NCI-H2227 (cell line): Measurements from ENCODE around the gene MKLN1.
A peak's percentile ranks its signal among the peaks of the same experiment; 100 is the strongest.
"Not testable (repeated sequence)": the region's sequence is repeated elsewhere in the genome, so short reads cannot be mapped to it uniquely, and the experiment has no call there.

Experiments used
- DNase-seq: peaks from one replicate; lab custom pipeline; 2025; ENCODE audit not compliant: unreplicated experiment; lab: John Stamatoyannopoulos, UW

Gene MKLN1

DNA sequence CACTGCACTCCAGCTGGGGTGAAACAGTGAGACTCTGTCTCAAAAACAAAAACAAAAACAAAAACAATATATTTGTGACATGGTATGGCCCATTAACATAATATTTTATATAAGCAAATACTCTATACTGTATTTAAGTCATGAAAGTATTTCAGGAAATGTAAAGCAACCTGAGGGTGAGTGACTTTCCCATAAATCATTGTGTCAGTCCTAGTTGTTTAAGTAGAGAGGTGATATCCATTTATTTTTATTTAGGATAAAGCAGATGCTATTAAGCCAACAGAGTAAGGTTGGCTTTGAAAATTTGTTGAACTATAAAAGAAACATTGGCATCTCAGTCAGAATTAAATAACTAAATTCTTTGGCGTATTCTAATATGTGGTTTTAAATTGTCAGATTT, 60.5 kb downstream of the MKLN1 start:
- DNase-seq: no peak

DNA sequence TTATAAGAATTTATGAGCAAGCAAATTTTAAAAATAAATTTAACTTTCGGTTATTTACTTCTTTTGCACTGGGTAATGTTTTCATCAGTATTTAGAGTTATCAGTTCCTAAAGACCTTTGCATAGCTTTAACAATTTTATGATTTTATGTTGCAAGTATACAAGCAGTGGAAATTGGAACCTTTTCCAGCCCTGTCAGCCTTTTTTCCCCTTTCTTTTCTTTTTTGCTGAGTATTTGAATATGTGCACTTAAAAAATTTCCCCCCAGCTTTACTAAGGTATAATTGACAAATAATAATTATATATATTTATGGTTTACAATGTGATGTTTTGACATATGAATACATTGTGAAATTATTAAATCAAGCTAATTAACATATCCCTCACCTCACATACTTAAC, 62.6 kb downstream of the MKLN1 start:
- no peak for DNase-seq

DNA sequence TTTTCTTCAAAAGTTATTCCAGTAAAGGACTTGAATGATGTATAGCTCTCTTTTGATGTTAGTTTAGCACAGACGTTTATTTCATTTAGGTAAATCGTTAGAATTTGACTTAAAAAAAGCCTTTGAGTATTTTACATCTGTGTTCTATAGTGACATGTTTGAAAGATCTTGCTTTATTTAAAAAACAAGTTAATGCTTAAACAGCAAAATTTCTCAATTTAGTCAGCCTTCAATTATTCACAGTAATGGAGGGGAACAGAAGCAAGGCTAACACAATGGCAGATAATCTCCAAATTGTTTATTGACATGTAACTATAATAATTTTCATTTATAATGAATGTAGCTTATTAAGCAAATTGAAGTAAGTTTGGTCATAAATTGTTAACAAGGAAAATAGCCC, 63.5 kb downstream of the MKLN1 start:
- DNase-seq: no peak

DNA sequence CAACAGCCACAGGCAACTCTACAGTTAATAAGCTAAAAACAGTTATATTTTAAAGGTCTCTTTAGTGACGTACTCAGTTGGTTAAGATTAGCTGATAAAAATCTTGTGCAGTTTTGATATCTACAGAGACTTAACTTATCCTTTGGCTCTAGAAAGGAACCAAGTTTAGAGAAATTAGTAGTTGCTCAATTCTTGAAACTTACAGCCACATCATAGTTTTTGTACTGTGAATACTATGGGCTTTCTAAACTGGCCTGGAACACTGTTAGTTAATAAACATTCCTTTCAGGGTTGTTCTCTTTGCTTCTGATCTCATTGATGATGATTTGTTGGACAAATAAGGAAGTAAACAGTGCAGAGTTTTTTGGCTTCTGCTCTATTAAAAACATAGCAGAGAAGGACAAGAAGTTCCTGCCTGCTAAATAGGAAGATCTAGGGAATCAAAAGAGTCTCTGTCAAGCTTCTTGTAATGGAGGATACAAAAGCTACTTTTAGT, 73.1 kb downstream of the MKLN1 start:
- DNase-seq: no peak

DNA sequence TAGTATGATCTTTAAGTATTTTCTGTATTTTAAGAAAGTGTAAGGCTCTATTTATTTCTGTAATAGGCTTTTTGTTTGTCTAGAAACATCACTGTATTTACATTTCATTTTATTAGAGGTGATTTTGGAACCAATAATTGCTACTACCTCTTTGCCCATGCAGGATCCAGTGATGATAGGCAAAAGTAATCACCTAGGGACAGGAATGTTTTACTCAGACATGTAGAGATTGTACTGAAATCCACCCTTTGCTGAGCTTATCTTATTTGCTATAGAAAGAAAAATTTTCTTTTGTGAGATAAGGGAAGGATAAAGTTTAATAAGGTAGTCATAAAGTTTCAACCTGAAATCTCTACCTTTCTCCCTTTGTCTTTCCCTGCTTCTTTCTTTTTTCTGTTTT, 73.5 kb downstream of the MKLN1 start:
- no peak for DNase-seq

DNA sequence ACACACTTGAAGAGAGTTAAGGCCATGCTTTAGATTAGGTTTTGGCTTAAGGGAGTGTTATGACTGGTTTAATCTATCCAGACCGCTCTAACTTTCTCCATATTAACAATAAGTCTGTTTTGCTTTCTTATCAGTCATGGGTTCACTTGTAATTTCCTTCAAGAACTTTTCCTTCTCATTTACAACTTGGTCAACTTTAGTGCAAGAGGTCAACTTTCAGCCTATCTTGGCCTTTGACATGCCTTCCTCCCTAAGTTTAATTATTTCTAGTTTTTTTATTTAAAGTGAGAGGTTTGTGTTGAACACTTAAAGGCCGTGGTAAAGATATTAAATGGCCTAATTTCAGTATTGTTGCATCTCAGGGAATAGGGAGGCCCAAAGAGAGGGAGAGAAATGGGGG, 75.6 kb downstream of the MKLN1 start:
- DNase-seq: no peak

DNA sequence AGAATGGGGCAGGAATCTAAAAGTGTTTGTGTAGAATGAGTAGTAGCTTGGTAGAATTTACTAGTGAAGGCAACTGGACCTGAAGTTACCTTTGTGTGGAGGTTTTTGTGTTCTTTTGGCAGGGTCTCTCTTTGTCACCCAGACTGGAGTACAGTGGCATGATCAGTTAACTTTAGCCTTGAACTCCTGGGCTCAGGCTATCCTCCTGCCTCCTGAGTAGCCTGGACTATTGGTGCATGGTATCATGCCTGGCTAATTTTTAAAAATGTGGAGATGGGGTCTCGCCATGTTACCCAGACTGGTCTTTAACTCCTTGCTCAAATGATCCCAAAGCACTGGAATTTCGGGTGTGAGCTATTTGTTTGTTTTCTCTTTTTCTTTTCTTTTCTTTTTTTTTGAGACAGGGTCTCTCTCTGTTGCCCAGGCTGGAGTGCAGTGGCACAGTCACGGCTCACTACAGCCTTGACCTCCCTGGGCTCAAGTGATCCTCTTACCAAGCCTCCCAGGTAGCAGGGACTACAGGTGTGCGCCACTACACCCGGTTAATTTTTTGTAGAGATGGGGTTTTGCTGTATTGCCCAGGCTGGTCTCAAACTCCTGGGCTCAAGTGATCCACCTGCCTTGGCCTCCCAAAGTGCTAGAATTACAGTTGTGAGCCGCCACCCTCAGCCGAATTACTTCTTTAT, 76.7 kb downstream of the MKLN1 start:
- no peak for DNase-seq

DNA sequence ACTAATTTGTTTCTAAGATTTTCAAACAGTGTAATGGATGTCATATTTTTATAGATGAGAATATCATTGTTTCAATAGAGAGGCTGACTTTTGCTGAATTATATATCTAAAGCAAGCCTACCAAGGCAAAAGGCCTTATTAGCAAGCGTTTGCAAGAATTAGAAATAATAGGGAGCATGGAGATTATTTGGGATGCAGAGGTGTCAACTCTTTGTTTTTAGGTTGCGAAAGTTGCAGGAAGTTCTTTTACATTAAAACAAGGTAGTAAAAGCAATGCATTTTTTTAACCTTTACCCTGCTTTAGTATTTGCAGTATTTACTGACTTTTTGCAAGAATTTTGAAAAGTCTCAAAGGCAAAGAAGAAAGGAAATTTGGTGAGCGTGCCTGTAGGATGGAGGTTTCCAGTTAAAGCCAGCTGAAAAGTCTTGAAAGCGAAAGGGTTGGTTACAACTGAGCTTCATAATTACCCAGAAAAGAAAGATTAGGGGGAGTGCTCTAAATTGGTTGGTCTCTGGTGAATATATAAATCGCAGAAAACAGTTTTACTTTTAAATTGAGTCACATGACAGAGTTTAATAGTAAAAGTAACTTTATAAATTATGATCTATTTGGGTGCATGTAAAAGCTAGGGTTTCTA, 81.6 kb downstream of the MKLN1 start:
- no peak for DNase-seq

DNA sequence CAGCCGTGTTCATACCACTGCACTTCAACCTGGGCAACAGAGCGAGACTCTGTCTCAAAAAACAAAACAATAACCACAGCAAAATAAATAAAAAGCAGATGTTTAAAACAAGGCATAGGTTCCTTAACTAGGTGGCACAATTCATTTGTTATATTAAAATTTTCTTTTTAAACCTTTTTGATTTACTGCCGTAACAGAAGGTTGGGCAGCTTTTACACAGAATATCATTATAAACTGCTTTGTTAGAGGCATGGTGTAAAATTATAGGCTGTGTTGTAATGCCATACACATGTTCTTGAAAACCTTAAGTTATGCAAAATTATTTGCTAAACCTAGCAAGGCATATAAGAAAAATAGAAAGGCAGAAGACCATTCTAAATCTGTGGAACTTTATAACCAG, 84.4 kb downstream of the MKLN1 start:
- no peak for DNase-seq

DNA sequence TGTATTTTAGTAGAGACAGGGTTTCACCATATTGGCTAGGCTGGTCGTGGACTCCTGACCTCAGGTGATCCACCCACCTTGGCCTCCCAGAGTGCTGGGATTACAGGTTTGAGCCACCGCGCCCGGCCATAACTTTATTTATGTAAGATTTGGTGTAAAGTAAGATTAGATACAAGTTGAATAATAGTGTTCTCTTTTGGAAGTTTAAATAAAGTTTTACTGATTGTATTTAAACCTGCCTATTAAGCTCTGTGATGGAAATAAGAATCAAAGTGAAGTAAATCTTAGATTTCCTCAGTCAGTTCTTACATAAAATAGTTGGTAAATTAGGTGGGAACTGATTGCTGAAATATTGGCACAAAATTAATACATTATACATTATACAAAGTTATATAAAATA, 86.0 kb downstream of the MKLN1 start:
- DNase-seq: no peak

DNA sequence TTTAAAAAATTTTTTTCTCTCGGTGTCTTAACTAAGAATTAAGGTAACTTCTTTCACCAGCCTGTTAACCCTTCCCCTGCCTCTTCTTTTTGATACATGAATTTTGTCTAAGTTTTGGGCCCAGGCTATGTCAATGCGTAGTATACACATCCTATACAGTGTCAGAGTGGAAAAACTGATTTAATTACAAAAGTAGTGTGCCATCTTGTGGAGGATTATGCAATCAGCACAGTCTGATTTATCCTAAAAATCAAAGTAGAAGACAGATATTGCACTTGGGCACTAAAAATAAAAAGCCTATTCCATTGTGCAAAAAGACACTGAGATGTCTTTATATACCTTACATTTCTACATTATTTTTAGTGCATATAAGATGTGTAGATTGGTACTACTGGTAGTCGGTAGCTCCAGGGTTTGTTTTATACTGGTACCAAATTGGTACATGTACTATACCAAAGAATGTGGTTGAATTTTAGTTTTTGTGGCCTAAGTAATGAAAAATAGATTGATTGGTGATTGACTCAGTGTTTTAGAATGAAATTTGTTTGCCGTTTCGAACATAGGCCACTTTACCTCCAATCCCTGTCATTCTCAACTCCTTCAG, 96.6 kb downstream of the MKLN1 start:
- DNase-seq: peak; percentile 51

DNA sequence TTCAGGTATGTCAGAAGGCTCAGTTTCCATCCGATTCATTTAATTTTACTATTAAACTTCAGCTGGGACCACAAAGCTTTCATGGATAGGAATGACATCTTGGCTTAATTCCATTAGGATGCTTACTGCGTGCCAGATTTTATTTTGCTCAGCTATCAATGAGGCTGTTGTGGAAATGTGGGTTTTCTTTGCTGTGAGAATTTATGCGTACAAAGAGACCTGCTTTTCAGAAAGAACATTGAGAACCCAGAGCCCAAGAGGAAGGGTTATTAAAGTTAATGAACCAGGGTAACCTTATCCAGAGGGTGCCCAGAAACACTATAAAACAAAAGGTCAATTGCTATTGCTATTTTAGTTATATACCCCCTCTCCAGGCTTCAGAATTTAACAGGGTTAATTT, 98.3 kb downstream of the MKLN1 start:
- no peak for DNase-seq

DNA sequence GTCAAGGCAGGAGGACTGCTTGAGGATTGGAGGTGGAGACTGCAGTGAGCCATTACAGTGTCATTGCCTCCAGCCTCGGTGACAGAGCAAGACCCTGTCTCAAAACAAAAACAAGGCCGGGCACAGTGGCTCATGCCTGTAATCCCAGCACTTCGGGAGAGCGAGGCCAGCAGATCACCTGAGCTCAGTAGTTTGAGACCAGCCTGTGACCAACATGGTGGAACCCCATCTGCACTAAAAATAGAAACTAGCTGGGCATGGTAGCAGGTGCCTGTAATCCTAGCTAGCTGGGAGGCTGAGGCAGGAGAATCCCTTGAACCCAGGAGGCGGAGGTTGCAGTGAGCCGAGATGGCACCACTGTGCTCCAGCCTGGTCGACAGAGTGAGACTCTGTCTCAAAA, 103.2 kb downstream of the MKLN1 start:
- not testable (repeated sequence) for DNase-seq

DNA sequence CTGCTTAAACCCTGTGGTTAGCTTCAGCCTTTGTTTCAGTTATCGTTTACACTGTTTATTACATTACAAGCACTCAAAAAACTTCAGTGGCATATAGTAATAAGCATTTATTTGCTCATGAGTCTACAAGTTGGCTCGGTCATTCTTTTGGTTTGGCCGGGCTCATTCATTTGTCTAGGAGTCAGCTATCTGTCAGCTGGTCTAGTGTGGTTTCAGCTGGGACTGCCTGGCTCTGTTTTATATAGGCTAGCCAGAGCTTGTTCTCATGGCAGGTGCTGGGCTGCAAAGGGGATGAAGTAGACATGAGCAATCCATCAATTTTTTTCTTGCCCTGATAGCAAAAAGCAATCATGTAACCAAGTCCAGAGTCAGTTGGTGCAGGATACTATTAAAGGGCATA, 103.6 kb downstream of the MKLN1 start:
- no peak for DNase-seq

DNA sequence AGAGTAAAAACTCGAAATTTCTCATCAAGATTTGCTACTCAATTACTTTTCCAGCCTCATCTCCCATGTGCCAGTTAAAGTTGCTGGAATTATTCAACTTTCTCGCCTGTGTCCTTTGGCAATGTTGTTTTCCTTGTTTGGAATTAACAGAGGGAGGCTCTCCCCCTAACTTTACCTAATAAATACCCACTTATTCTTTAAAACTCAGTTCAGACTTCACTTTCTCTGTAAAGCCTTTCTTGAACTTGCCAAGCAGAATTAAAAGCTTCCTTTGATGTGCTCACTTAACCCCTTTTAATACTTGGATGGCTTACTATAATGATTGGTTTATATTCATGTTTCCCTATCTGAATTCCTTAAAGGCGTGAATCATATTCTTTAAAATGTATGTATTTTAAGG, 104.1 kb downstream of the MKLN1 start:
- DNase-seq: no peak

DNA sequence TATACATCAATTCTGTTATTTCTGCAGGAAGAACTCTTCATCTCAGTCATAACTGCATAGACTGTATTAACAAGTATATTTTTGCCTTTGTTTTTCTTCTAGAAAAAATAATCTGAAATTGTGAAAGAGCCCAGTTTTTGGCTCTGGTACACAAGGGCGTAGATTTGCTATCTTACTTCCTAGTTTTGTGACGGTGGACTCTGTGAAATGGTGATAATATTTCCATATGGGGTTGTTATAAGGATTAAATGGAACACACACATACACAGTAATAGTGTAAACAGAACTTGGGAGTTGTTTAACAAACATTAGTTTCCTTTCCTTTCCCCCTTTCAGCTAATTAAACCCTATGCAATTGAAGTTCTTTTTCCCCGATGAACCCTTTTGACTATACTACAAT, 108.7 kb downstream of the MKLN1 start:
- no peak for DNase-seq

DNA sequence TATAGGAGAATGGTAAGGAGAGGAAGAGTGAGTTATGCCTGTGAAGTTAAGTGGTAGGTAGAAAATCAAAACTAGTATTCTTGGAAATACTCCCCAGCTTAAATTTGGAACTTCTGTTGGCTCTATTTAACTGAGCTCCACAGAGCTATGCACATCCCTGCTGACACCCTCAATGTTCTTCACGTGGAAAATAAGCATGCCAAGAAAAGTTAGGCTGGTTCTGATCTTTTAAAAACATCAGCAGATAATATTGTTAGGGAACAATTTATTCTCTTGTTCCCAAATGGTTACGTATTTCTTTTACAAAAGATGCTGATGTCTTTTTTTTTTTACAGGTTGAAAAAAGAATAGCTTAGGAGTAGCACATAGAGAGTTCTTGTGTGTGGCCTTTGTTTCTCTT, 111.3 kb downstream of the MKLN1 start:
- no peak for DNase-seq

DNA sequence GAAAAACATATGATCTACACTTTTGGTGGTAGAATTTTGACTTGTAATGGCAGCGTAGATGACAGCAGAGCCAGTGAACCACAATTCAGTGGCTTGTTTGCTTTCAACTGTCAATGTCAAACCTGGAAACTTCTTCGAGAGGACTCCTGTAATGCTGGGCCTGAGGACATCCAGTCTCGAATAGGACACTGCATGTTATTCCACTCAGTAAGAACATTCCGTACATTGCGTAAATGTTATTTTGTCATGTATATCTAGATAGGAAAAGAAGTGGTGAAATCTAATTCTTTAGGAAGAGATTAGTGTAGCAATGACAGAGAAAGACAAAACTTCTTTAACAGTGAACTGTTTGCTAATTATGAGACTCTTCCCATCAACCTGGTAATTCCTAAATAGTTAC, 115.8 kb downstream of the MKLN1 start:
- no peak for DNase-seq

DNA sequence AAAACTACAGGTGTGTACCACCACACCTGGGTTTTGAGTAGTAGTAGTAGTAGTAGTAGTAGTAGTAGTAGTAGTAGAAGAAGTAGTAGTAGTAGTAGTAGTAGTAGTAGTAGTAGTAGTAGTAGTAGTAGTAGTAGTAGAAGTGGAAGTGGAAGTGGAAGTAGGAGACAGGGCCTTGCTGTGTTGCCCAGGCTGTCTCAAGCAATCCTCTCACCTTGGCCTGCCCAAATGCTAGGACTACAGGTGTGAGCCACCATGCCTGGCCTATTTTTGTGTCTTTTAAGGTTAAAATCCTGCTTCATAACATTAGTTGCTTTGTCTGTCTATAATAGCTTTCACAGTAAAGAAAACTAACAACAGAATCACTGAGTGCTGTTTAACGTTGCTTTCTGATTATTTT, 117.0 kb downstream of the MKLN1 start:
- no peak for DNase-seq

DNA sequence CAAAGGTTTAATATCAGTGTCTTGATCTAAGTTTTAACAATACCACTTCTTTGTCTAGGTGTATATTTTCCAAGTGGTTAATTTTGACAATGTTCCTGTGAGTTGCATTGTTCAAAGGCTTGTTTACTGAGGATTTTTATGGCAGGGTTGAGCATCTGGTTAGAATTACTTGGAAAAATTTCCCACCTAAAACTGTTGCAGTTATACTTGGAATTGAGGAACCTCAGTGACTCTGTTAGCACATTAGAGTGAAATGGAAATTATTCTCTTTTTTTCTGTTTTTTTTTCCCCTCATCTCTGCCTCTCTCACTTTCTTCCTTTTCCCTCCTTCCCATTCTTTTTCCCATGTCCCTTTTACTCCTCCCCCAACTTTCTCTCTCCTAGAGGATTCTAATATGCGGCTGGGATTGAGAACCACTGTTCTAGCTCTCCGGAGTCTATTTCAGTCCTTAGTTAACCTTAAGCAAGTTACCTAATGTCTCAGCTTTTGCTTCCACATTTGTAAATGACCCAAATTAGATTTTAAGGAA, 121.8 kb downstream of the MKLN1 start:
- no peak for DNase-seq

DNA sequence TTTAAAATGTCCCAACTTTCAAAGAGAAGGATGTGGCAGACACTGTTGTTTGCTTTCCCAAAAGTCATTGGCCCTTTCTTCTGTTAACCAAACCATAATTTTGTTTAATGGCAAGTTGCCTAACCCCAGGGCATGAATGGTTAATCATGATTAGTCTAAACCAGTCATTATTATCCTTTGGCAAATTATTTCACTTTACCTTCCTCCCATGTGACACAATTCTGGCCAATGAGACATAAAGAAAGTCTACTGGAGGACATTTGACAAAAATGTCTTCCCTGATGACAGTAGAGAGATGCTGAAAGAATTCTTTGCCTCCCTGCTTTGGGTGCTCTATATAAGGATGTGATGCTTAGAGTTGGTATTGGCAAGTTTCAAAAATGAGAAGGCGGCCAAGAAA, 126.8 kb downstream of the MKLN1 start:
- DNase-seq: no peak

DNA sequence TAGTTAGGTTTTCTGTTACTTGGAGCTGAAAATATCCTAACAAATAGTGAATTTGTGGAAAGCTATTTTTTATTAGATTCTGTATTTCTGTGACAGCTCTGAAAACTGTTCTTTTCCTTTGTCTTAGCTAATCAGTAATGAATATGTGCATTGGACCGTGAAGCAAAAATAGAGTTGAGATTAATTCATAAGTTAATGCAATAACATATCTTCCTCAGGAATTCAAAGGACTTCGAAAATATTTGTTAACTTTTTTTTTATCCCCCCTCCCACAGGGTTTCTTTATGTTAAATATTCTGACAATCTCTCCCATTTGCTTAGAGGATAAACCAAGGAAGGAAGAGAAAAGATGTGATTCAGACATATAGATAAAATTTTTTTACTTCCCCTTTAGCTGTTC, 127.3 kb downstream of the MKLN1 start:
- no peak for DNase-seq
